ENCODE measurements around the gene ZKSCAN1. TPM values are rescaled to one million over a fixed set of nuclear protein-coding genes. Genes with fewer than 3 reads are reported as not detected.
"Not testable (repeated sequence)": the region's sequence is repeated elsewhere in the genome, so short reads cannot be mapped to it uniquely, and the experiment has no call there.

The ZKSCAN1 gene
- total RNA-seq, 1 donor from 2014 or later = 173 TPM

GRCh38 chr7:100000239-100000638, 15.2 kb upstream of the ZKSCAN1 start:
- DNase-seq (ENCODE audit: low spot score) = no peak

- peak; percentile 89 for DNase-seq (ENCODE audit: low spot score)
Observed at GRCh38 chr7:100003711-100004661, 11.4 kb upstream of the ZKSCAN1 start.

- no peak for DNase-seq (ENCODE audit: low spot score)
Observed at GRCh38 chr7:100007887-100008286, 7.5 kb upstream of the ZKSCAN1 start.

- peak; percentile 89 for DNase-seq (ENCODE audit: low spot score)
Observed at GRCh38 chr7:100008525-100008924, 6.9 kb upstream of the ZKSCAN1 start.

- not testable (repeated sequence) for DNase-seq (ENCODE audit: low spot score)
Observed at GRCh38 chr7:100009952-100010351, 5.4 kb upstream of the ZKSCAN1 start.

GRCh38 chr7:100010901-100011300, 4.5 kb upstream of the ZKSCAN1 start:
- no peak for DNase-seq (ENCODE audit: low spot score)

GRCh38 chr7:100011516-100011915, 3.9 kb upstream of the ZKSCAN1 start:
- no peak for DNase-seq (ENCODE audit: low spot score)

GRCh38 chr7:100012385-100013327, 2.7 kb upstream of the ZKSCAN1 start:
- DNase-seq (ENCODE audit: low spot score) = peak; percentile 79

- no peak for DNase-seq (ENCODE audit: low spot score)
Observed at GRCh38 chr7:100013328-100013676, 2.1 kb upstream of the ZKSCAN1 start.

GRCh38 chr7:100016215-100016901, 962 bp downstream of the ZKSCAN1 start:
- DNase-seq (ENCODE audit: low spot score) = peak; percentile 53

- peak; percentile 52 for DNase-seq (ENCODE audit: low spot score)
Observed at GRCh38 chr7:100017300-100017699, 1.9 kb downstream of the ZKSCAN1 start.

- no peak for DNase-seq (ENCODE audit: low spot score)
Observed at GRCh38 chr7:100017875-100018274, 2.5 kb downstream of the ZKSCAN1 start.

GRCh38 chr7:100019908-100020307, 4.5 kb downstream of the ZKSCAN1 start:
- DNase-seq (ENCODE audit: low spot score) = no peak

- no peak for DNase-seq (ENCODE audit: low spot score)
Observed at GRCh38 chr7:100021297-100021696, 5.9 kb downstream of the ZKSCAN1 start.

GRCh38 chr7:100022621-100023020, 7.2 kb downstream of the ZKSCAN1 start:
- DNase-seq (ENCODE audit: low spot score) = peak; percentile 53

- DNase-seq (ENCODE audit: low spot score) = no peak
Observed at GRCh38 chr7:100023526-100023925, 8.1 kb downstream of the ZKSCAN1 start.

- no peak for DNase-seq (ENCODE audit: low spot score)
Observed at GRCh38 chr7:100024020-100024619, 8.7 kb downstream of the ZKSCAN1 start.

- DNase-seq (ENCODE audit: low spot score) = no peak
Observed at GRCh38 chr7:100027197-100027596, 11.8 kb downstream of the ZKSCAN1 start.

GRCh38 chr7:100029596-100029995, 14.2 kb downstream of the ZKSCAN1 start:
- DNase-seq (ENCODE audit: low spot score) = no peak

- no peak for DNase-seq (ENCODE audit: low spot score)
Observed at GRCh38 chr7:100033526-100033925, 18.1 kb downstream of the ZKSCAN1 start.

GRCh38 chr7:100034871-100035510, 19.6 kb downstream of the ZKSCAN1 start:
- DNase-seq (ENCODE audit: low spot score) = no peak
